NT2/D1 (cell line): ENCODE results near the gene GLIPR1.

Experiments
- SUZ12 ChIP-seq: IDR thresholded peaks from 2 replicates; pipeline ENCODE4 v1.6.1; 2011; ENCODE audit not compliant: insufficient read length, insufficient read depth; ENCODE audit errors: extremely low read depth
- YY1 ChIP-seq: IDR thresholded peaks from 2 replicates; pipeline ENCODE4 v1.6.1; 2011; ENCODE audit not compliant: insufficient read length, insufficient read depth
- ZNF274 ChIP-seq: IDR thresholded peaks from 2 replicates; pipeline ENCODE4 v1.6.1; 2011; ENCODE audit warnings: mild to moderate bottlenecking, low read depth, low read length

GRCh38 chr12:75455839-75456238 is 24.7 kb upstream of the GLIPR1 start:
- TF ChIP-seq SUZ12 (no peak), YY1 (no peak), ZNF274 (no peak)
